Sigmoid colon (tissue), 4 donors: Measurements from ENCODE around the gene ZNF787.

Source experiments
- EP300 ChIP-seq, 4 donors: sonication (generic); formaldehyde crosslinking; IDR thresholded peaks; one replicate each; pipeline ENCODE4 v1.6.1; 2017; ENCODE audit warnings: antibody characterized with exemption in 4 of 4
- POLR2A ChIP-seq, 2 donors: fragments of 450-650 bp; IDR thresholded peaks; one replicate each; pipeline ENCODE4 v1.6.1; 2016; ENCODE audit warnings: antibody characterized with exemption in 2 of 2, mild to moderate bottlenecking in 2 of 2, moderate library complexity in 2 of 2
- POLR2AphosphoS5 ChIP-seq, 4 donors: sonication (generic); formaldehyde crosslinking; IDR thresholded peaks; one replicate each; pipeline ENCODE4 v1.6.1; 2017; ENCODE audit warnings: antibody characterized with exemption in 4 of 4
- TF ChIP-seq, protein P1 (sequence below), 4 experiments: fragments of 450-650 bp in 3 of 4; fragments of 200-600 bp in 1 of 4; IDR thresholded peaks; one replicate each; pipeline ENCODE4 v1.5.1; 2016 to 2019; ENCODE audit warnings: antibody characterized with exemption in 4 of 4, mild to moderate bottlenecking in 3 of 4, moderate library complexity in 2 of 4

GRCh38 chr19:56117376-56117884, 3.7 kb downstream of the ZNF787 start:
- TF ChIP-seq POLR2A (IDR thresholded peaks at IDR 0.05) = no peak
- TF ChIP-seq, protein P1, sequence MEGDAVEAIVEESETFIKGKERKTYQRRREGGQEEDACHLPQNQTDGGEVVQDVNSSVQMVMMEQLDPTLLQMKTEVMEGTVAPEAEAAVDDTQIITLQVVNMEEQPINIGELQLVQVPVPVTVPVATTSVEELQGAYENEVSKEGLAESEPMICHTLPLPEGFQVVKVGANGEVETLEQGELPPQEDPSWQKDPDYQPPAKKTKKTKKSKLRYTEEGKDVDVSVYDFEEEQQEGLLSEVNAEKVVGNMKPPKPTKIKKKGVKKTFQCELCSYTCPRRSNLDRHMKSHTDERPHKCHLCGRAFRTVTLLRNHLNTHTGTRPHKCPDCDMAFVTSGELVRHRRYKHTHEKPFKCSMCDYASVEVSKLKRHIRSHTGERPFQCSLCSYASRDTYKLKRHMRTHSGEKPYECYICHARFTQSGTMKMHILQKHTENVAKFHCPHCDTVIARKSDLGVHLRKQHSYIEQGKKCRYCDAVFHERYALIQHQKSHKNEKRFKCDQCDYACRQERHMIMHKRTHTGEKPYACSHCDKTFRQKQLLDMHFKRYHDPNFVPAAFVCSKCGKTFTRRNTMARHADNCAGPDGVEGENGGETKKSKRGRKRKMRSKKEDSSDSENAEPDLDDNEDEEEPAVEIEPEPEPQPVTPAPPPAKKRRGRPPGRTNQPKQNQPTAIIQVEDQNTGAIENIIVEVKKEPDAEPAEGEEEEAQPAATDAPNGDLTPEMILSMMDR (IDR thresholded peaks at IDR 0.05) = no peak
- no peak for TF ChIP-seq EP300 (IDR thresholded peaks at IDR 0.05)
- TF ChIP-seq POLR2AphosphoS5 (IDR thresholded peaks at IDR 0.05) = no peak
